Memory B cell (primary cell): ENCODE measurements around the gene MAML1.
A peak's percentile ranks its signal among the peaks of the same experiment; 100 is the strongest.
"Not testable (repeated sequence)": the region's sequence is repeated elsewhere in the genome, so short reads cannot be mapped to it uniquely, and the experiment has no call there.

Experiments used
- ATAC-seq: fragments of 150-1000 bp; cut with Tn5 transposase; 2 replicates; pipeline ENCODE4 v1.10.0; 2021; ENCODE audit warnings: low read depth, mild to moderate bottlenecking, moderate library complexity
- DNase-seq, 2 donors: peaks; one replicate each; pipeline ENCODE4 v3.0.0; 2022; ENCODE audit warnings: low spot score in 2 of 2
- H3K27ac Mint-ChIP-seq: one replicate; pipeline ENCODE4 v1.8.0; 2022; ENCODE audit warnings: mild to moderate bottlenecking, moderate library complexity, mixed read lengths
- H3K27me3 Mint-ChIP-seq: one replicate; pipeline ENCODE4 v1.8.0; 2022; ENCODE audit warnings: mixed read lengths
- H3K36me3 Mint-ChIP-seq: one replicate; pipeline ENCODE4 v1.8.0; 2022; ENCODE audit warnings: mild to moderate bottlenecking, mixed read lengths
- H3K4me1 Mint-ChIP-seq: one replicate; pipeline ENCODE4 v1.8.0; 2022; ENCODE audit warnings: mixed read lengths
- H3K4me3 Mint-ChIP-seq: one replicate; pipeline ENCODE4 v1.8.0; 2022; ENCODE audit warnings: mild to moderate bottlenecking, moderate library complexity, mixed read lengths
- H3K9me3 Mint-ChIP-seq: one replicate; pipeline ENCODE4 v1.8.0; 2022; ENCODE audit warnings: mixed read lengths

Gene MAML1, protein sequence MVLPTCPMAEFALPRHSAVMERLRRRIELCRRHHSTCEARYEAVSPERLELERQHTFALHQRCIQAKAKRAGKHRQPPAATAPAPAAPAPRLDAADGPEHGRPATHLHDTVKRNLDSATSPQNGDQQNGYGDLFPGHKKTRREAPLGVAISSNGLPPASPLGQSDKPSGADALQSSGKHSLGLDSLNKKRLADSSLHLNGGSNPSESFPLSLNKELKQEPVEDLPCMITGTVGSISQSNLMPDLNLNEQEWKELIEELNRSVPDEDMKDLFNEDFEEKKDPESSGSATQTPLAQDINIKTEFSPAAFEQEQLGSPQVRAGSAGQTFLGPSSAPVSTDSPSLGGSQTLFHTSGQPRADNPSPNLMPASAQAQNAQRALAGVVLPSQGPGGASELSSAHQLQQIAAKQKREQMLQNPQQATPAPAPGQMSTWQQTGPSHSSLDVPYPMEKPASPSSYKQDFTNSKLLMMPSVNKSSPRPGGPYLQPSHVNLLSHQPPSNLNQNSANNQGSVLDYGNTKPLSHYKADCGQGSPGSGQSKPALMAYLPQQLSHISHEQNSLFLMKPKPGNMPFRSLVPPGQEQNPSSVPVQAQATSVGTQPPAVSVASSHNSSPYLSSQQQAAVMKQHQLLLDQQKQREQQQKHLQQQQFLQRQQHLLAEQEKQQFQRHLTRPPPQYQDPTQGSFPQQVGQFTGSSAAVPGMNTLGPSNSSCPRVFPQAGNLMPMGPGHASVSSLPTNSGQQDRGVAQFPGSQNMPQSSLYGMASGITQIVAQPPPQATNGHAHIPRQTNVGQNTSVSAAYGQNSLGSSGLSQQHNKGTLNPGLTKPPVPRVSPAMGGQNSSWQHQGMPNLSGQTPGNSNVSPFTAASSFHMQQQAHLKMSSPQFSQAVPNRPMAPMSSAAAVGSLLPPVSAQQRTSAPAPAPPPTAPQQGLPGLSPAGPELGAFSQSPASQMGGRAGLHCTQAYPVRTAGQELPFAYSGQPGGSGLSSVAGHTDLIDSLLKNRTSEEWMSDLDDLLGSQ

DNA sequence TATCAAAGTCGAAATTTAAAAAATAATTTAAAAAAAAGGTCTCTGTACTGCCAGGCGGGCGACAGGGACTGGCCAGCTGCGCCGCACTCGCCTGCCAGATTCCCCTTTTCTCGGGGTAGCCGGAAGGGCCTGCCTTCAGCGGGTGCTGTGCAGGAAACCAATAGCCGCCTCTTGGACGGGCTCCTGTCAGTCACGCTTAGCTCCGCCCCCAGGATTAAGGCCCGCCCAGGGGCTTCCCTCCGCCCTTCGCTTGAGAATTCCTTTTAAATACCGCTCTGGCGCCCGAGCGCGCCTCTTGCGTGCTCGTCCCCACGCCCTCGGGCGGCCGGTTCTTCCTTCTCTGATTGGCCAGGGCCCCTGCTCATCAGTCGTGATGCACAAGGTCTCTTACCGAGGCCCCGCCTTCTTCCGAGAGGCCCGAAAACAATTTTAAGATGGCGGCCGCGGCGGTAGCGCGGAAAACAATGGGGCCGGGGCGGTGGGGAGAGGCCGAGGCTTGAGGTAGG lies at the start of gene MAML1:
MAML1 (plus strand) TSS at position 411 of the 506 bp plus-strand sequence. CDS start 291 bp downstream, outside the sequence.
- DNase-seq (peak; percentile 96 to 99), ATAC-seq (peak; percentile 92)
- H3K36me3 Mint-ChIP-seq: peaks cover 10% of the 10 kb centered on the region
- H3K27me3 Mint-ChIP-seq: no peaks in the 10 kb centered on the region
- H3K4me1 Mint-ChIP-seq: peaks cover 17% of the 10 kb centered on the region
- H3K27ac Mint-ChIP-seq: peak within 1 kb of the TSS; percentile 86
- no peaks in the 10 kb centered on the region for H3K9me3 Mint-ChIP-seq
- H3K4me3 Mint-ChIP-seq: peak within 1 kb of the TSS; percentile 84

DNA sequence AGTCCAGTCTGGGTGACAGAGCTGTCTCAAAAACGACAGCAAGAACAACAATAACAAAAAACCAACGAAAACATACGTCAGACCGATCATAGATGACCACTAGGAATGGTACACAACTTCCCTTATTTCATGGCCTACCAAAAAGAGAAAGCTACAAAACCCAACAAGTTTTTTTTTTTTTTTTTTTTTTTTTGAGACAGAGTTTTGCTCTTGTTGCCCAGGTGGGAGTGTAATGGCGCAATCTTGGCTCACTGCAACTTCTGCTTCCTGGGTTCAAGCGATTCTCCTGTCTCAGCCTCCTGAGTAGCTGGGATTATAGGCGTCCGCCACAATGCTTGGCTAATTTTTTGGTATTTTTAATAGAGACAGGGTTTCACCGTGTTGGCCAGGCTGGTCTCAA lies 43.4 kb upstream of the MAML1 start:
- H3K27me3 Mint-ChIP-seq, H3K4me3 Mint-ChIP-seq, H3K9me3 Mint-ChIP-seq: not testable (repeated sequence)

DNA sequence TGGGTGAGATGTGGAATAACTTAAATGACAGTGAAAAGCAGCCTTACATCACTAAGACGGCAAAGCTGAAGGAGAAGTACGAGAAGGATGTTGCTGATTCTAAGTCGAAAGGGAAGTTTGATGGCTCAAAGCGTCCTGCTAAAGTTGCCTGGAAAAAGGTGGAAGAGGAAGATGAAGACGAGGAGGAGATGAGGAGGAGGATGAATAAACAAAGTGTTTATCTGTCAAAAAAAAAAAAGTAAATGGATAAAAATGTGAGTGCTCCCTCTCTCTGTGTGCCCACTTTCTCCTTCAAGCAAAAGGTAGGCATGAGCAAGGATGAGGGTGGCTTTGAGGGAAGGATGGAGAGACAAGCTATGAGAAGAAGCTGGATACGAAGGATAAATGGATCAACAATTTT lies 38.1 kb upstream of the MAML1 start:
- ATAC-seq: no peak
- H3K27ac Mint-ChIP-seq: no peak overlapping the region
- H3K4me3 Mint-ChIP-seq: no peak overlapping the region

More for the DNA sequence above, 43.4 kb upstream of the MAML1 start:
- H3K36me3 Mint-ChIP-seq, DNase-seq, ATAC-seq, H3K4me1 Mint-ChIP-seq, H3K27ac Mint-ChIP-seq: not testable (repeated sequence)

DNA sequence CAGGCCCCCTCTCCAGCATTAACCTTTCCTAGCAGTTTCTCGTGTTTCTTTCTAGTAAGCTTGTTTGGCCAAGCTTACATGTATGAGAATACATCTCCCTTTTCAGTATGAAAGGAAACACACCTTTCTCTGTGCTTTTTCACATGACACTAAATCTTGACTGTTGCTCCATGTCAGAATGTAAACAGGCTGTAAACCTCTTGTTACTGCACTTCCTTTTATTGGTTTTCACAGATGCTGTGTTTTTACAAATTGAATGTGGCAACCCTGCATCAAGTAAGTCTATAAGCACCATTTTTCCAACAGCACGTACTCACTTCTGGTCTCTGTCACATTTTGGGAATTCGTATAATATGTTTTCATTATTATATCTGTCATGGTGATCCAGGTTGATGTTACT lies 36.0 kb upstream of the MAML1 start:
- H3K27ac Mint-ChIP-seq: no peak overlapping the region
- peaks cover 3% of the 10 kb centered on the region for H3K36me3 Mint-ChIP-seq
- no peaks in the 10 kb centered on the region for H3K27me3 Mint-ChIP-seq
- ATAC-seq (no peak), DNase-seq (no peak)
- no peaks in the 10 kb centered on the region for H3K9me3 Mint-ChIP-seq
- peaks cover 21% of the 10 kb centered on the region for H3K4me1 Mint-ChIP-seq
- no peak overlapping the region for H3K4me3 Mint-ChIP-seq

More for the DNA sequence above, 38.1 kb upstream of the MAML1 start:
- peaks cover 12% of the 10 kb centered on the region for H3K4me1 Mint-ChIP-seq
- H3K27me3 Mint-ChIP-seq: no peaks in the 10 kb centered on the region
- DNase-seq: no peak
- no peaks in the 10 kb centered on the region for H3K9me3 Mint-ChIP-seq
- peaks cover 3% of the 10 kb centered on the region for H3K36me3 Mint-ChIP-seq

DNA sequence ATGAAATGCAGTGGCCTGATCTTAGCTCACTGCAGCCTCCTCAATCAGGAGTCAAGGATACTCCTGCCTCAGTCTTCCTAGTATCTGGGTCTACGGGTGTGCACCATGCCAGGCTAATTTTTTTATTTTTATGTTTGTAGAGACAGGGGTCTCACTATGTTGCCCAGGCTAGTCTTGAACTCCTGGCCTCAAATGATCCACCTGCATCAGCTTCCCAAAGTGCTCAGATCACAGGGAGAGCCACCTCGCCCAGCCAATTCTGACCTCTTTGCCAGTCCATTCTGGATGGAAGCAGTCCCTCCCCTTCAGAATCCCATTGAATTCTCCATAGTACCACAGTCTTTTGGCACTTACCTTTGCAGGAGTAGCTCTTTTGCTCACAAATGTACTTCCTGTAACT lies 35.5 kb upstream of the MAML1 start:
- H3K9me3 Mint-ChIP-seq: no peaks in the 10 kb centered on the region
- no peaks in the 10 kb centered on the region for H3K27me3 Mint-ChIP-seq
- H3K36me3 Mint-ChIP-seq: peaks cover 4% of the 10 kb centered on the region
- ATAC-seq (no peak), DNase-seq (no peak)
- H3K4me1 Mint-ChIP-seq: peaks cover 22% of the 10 kb centered on the region
- H3K27ac Mint-ChIP-seq: peak overlapping the region; percentile 98
- H3K4me3 Mint-ChIP-seq: no peak overlapping the region

DNA sequence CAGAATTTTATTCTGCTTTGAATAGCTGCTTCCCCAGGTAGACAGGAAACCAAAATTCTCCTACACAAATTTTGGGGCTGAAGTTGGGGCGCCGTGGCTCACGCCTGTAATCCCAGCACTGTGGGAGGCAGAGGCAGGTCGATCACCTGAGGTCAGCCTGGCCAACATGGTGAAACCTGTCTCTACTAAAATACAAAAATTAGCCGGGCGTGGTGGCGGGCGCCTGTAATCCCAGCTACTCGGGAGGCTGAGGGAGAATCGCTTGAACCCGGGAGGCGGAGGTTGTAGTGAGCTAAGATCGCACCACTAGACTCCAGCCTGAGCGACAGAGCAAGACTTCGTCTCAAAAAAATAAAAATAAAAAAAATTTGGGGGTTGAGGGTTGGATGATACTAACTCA lies 35.1 kb upstream of the MAML1 start:
- H3K9me3 Mint-ChIP-seq, DNase-seq, H3K36me3 Mint-ChIP-seq, ATAC-seq, H3K27me3 Mint-ChIP-seq: not testable (repeated sequence)
- peak overlapping the region; percentile 32 for H3K4me3 Mint-ChIP-seq
- H3K27ac Mint-ChIP-seq: peak overlapping the region; percentile 98
- H3K4me1 Mint-ChIP-seq: peaks cover 27% of the 10 kb centered on the region

DNA sequence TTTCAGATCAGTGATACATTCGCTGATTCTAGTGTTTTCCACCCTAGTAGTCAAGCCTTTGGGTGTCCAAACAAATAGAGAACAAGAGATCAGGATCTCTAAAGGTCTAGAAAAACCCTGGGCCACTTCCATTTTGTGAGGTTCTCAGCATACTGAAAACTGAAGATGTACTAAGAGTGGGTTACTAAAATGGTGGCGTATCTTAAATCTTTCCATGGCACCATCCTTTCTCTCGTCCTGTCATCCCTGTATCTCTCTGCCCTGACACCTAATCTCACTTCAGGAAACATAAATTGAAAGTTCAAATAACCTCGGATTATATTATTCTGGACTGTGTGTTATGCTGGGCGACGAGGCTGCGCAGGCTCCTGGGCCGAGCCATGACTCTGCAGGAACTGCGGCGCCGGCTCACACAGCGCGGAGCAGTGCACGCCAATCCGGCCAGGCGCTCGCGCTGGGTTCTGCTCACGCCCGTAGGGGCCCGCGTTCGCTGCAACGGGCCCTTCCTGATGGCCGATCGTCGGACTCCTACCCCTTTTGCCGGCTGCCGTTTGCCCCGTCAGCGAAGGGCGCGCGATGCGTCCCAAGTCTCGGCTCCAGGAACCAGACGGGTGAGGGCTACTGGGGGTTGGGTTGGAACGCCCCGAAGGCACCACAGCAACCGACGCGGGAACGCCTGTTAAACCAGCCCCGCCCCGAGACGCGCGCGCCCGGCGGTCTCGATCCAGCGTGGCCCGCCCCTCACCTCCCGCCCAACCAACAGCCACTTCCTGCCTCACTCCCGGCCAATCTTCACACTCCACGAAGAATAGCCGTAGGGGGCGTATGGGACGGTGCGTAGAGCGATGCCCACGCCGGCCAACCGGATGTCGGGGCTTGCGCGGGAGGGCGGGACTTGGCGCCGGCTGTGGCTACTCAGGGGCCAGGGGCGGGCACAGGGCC lies 34.4 kb upstream of the MAML1 start:
- Mint-ChIP-seq H3K36me3 (peaks cover 9% of the 10 kb centered on the region), H3K27ac (peak overlapping the region; percentile 98), H3K9me3 (no peaks in the 10 kb centered on the region), H3K4me3 (peak overlapping the region; percentile 96), H3K27me3 (no peaks in the 10 kb centered on the region), H3K4me1 (peaks cover 27% of the 10 kb centered on the region)
- peak; percentile 94 to 98 for DNase-seq
- ATAC-seq: peak; percentile 84

DNA sequence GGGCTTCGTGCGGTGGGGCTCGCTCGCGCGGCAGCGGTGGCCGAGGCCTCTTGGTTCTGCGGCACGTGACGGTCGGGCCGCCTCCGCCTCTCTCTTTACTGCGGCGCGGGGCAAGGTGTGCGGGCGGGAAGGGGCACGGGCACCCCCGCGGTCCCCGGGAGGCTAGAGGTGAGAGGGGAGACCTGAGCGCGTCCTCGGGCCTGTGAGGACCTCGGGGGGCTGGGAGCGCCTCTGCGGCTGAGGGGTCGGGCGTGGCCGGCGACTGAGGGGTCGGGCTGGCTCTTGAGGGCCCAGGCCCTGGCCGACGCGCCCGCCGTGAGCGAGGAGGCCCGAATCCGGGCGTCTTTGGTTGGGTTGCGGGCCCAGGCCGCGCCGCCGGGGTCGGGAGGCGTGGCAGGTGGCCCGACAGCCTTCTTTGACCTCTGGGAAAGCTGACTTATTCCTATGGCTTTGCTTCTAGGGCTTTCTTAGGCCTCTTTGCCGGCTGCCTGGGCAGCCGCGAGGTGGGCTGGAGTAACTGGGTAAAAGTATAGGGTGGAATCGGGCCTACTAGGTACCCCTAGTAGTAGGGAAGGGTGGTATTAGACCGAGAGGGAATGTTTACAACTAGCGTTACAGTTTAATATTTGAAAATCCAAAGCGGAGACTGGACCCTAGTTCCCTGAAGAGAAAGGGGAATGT lies 33.5 kb upstream of the MAML1 start, which contains the start of gene CANX:
CANX (plus strand) TSS at position 33 of the 681 bp plus-strand sequence. CDS start 6,715 bp downstream, outside the sequence.
- H3K4me1 Mint-ChIP-seq: peaks cover 33% of the 10 kb centered on the region

DNA sequence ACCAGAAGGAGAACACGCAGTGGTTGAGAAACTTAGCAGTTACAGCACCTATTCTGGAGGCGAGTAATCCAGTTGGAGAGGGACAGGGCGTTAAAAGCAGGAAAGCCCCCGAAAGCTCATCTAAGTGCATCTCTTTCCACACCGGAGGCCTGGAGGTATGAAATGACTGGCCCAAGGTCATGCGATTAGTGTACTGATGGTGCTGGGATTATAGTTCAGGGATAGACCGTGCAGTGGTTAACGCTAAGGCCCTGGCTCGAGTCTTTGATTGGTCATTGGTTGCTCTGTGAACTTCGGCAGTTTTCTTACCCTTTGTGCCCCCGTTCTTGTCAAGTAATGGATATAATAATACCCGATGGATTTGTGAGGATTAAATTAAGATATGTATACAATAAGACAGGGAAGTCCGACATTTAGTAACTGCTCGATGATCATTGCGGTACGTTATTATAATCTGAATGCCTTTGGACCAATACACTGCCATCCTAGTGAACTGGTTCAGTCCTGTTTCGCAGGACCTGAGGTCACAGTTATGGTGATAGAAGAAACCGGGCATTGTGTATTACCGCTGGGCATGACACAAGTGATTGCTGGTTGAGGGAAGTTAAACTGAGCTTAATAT lies 32.9 kb upstream of the MAML1 start:
- ATAC-seq: no peak
- peak overlapping the region; percentile 98 for H3K27ac Mint-ChIP-seq
- H3K27me3 Mint-ChIP-seq: no peaks in the 10 kb centered on the region
- peak; percentile 14 to 32 for DNase-seq
- no peaks in the 10 kb centered on the region for H3K9me3 Mint-ChIP-seq
- peaks cover 33% of the 10 kb centered on the region for H3K4me1 Mint-ChIP-seq
- peak overlapping the region; percentile 96 for H3K4me3 Mint-ChIP-seq
- peaks cover 9% of the 10 kb centered on the region for H3K36me3 Mint-ChIP-seq

More for the DNA sequence above, 33.5 kb upstream of the MAML1 start, which contains the start of gene CANX:
- Mint-ChIP-seq H3K9me3 (no peaks in the 10 kb centered on the region), H3K36me3 (peaks cover 12% of the 10 kb centered on the region), H3K4me3 (peak within 1 kb of the TSS; percentile 96), H3K27ac (peak within 1 kb of the TSS; percentile 98), H3K27me3 (no peaks in the 10 kb centered on the region)
- DNase-seq (no peak), ATAC-seq (peak; percentile 2)

DNA sequence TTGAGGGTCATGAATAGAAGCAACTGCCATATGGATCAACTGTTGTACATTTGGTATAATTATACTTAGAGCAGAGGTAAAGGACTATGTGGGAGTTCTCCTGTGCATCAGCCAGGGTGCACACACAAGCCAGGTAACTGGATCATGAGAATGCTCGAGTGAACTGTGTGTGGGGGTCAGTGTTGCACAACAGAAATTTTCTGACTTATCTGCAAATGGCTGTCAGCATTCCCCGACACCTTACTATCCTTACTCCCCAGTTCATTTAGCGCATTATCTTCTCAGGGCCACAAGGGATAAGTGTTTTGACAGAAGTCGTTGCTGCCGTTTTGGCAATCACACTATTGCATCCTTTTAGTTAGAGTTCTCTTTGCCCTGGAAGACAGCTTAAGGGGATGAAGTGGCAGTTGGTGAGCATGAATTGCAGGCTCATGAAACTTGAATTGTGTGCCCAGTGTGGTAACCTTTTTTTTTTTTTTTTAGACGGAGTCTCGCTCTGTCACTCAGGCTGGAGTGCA lies 32.2 kb upstream of the MAML1 start:
- H3K4me1 Mint-ChIP-seq: peaks cover 34% of the 10 kb centered on the region
- no peaks in the 10 kb centered on the region for H3K27me3 Mint-ChIP-seq
- peak overlapping the region; percentile 98 for H3K27ac Mint-ChIP-seq
- peaks cover 9% of the 10 kb centered on the region for H3K36me3 Mint-ChIP-seq
- no peaks in the 10 kb centered on the region for H3K9me3 Mint-ChIP-seq
- peak overlapping the region; percentile 29 for H3K4me3 Mint-ChIP-seq
- ATAC-seq: no peak
- no peak for DNase-seq

DNA sequence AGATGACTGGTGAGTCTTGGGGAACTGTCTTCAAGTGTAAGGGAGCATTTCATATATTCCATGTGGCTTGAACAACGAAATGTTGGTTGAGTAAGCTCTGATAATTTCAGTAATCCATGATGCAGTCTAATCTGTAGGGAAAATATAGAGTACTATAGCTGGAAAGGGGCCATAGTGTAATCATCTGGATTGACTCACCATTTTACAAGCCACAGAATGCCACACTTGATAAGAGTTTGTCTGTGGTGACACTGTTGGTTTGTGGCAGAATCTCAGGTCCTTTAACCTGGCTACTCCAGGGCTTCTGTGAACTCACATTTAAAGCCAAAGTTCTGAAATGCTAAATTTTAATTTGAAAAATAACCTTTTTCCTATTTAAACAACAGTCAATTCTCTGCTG lies 16.3 kb upstream of the MAML1 start:
- no peaks in the 10 kb centered on the region for H3K27me3 Mint-ChIP-seq
- no peak for ATAC-seq
- H3K27ac Mint-ChIP-seq: no peak overlapping the region
- H3K4me3 Mint-ChIP-seq: no peak overlapping the region
- no peaks in the 10 kb centered on the region for H3K4me1 Mint-ChIP-seq
- H3K9me3 Mint-ChIP-seq: no peaks in the 10 kb centered on the region
- no peak for DNase-seq
- peaks cover 12% of the 10 kb centered on the region for H3K36me3 Mint-ChIP-seq

DNA sequence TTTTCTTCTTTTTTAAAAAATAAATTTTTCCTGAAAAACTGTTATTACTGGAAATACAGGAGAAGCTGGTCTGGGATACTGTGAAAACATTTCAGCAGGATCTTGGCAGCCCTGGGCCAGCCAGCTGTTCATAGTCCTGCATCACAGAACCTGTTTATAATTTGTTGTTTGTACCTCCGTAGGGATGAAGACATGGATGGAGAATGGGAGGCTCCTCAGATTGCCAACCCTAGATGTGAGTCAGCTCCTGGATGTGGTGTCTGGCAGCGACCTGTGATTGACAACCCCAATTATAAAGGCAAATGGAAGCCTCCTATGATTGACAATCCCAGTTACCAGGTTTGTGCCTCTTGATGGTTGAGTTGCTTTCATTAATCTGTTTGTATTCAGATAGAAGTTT lies 12.4 kb upstream of the MAML1 start:
- H3K27ac Mint-ChIP-seq: no peak overlapping the region
- H3K36me3 Mint-ChIP-seq: peaks cover 26% of the 10 kb centered on the region
- H3K4me3 Mint-ChIP-seq: no peak overlapping the region
- H3K4me1 Mint-ChIP-seq: no peaks in the 10 kb centered on the region
- ATAC-seq: no peak
- H3K27me3 Mint-ChIP-seq: no peaks in the 10 kb centered on the region
- no peak for DNase-seq
- no peaks in the 10 kb centered on the region for H3K9me3 Mint-ChIP-seq
